NCI-H774 (cell line): ENCODE results near the gene TNFRSF19.
"Not testable (repeated sequence)": the region's sequence is repeated elsewhere in the genome, so short reads cannot be mapped to it uniquely, and the experiment has no call there.

Source experiments
- DNase-seq: peaks from one replicate; lab custom pipeline; 2025; lab: John Stamatoyannopoulos, UW

TNFRSF19 gene

DNA sequence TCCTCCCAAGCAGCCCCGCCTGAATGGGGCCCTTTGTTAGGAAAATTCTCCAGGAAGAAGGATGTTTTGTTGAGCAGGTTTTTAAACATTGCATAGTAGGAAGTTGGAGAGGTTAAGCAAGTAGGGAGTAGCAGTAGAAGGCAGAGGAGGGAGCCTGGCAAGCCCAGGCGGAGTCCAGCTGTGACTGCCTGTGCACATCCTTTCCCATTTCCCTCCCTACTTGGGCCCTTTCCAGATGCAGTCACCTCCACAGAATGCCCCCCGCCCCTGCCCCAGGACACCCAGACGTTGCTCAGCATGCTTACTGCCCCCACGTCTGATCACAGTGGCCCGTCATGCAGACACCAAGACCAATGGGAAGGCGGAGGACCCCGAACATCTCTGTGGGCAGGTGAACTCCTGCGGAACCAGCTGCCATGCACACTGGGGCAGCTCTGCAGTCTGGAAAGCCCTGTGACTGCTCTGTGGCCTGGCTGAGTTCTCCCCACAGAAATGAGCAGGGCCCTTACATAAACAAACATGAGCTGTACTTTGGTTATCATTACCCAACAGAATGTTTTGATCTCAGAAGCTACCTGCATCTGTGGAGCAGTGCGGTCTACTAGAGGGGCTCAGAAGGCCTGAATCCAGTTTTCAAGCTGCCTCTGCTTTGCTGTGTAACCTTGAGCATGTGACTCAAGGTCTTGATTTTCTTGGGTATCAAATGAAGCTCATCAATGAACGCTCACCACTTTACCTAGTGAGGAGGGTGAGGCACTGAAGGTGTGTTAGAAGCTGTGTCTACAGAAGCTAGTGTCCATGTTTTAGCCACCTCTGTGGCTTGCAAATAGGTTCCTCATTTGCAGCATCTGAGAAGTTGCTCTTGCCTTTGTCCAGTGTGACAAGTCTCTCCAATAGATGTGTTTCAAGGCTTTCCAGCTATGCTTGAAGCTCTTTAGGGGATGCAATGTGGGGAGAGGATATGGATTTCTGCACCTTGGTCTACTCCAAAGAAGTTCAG, 84.2 kb downstream of the TNFRSF19 start:
- DNase-seq: no peak

- no peak for DNase-seq
Measured at GRCh38 chr13:23655321-23655720, 85.1 kb downstream of the TNFRSF19 start.

GRCh38 chr13:23656637-23657371, 86.6 kb downstream of the TNFRSF19 start:
- DNase-seq: peak; percentile 41

- no peak for DNase-seq
Measured at GRCh38 chr13:23658929-23659541, 88.8 kb downstream of the TNFRSF19 start.

- no peak for DNase-seq
Measured at GRCh38 chr13:23660249-23660648, 90.0 kb downstream of the TNFRSF19 start.

DNA sequence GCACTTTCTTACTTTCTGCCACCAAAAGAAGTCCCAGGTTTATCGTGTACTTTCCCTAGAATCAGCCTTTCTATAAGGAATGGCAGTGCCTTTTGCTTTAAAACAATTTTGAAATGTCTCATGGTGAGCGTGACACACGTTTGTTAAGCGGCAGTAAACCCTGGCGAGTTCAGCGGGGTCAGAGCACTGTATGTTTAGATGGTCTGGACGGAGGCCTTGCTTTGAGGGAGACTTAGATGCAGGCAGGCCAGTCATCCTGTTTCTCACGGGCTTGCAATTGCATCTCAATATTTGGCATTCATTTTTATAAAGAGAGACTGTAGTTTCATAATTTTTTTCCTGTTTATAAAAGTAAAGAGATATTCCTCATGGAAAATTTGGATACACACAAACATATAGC, 96.4 kb downstream of the TNFRSF19 start:
- DNase-seq: no peak

- no peak for DNase-seq
Measured at GRCh38 chr13:23667750-23668149, 97.5 kb downstream of the TNFRSF19 start.

DNA sequence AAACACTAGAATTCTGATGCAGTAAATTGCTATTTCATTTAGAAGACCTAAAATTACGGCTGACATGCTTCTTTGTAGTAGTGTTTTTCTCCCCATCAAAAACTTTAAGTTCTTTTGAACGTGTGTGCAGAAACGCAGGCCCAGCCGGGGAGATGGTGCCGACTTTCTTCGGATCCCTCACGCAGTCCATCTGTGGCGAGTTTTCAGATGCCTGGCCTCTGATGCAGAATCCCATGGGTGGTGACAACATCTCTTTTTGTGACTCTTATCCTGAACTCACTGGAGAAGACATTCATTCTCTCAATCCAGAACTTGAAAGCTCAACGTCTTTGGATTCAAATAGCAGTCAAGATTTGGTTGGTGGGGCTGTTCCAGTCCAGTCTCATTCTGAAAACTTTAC, 98.3 kb downstream of the TNFRSF19 start:
- DNase-seq: no peak

DNA sequence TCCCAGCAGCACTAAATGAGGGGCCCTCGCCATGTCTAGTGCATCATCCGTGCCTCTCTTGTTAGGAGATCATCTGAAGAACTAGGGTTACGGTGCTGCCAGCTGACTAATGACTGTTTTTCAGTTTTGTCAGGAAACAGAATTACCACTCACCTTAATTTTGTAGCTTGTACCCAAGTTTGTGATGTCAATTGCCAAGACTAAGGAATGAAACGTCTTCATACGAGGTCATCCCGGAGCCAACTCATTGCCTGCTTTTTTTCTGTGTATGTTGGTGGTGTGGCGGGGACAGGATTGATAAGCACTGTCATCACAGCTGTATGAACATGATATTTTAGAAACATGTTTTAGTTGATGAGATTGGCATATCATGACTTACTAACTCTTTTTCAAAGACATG, 100.6 kb downstream of the TNFRSF19 start:
- no peak for DNase-seq

DNA sequence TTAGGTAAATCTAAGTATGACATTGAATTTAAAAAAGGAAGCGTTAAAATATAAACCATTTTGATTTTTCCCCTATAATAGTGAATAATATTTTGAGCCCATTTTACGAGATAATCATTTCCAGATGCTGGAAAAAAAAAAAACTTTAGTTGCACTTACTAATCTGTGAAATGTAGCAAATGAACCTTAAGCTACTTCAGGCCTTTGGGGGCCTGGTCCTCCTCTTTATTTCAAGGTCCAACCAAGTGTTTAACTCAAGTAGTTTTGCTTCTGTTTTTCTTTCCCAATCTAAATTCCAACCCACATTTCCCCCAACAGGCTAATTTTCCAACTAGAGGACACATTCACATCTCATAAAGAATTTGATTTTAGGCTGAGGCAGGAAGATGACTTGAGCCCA, 101.2 kb downstream of the TNFRSF19 start:
- no peak for DNase-seq

GRCh38 chr13:23671897-23672296, 101.7 kb downstream of the TNFRSF19 start:
- DNase-seq: no peak

GRCh38 chr13:23672616-23673015, 102.4 kb downstream of the TNFRSF19 start:
- DNase-seq: no peak

GRCh38 chr13:23673354-23673753, 103.1 kb downstream of the TNFRSF19 start:
- DNase-seq: no peak

- no peak for DNase-seq
Measured at GRCh38 chr13:23673867-23674605, 103.8 kb downstream of the TNFRSF19 start.

- DNase-seq: no peak
Measured at GRCh38 chr13:23674795-23675640, 104.8 kb downstream of the TNFRSF19 start.

DNA sequence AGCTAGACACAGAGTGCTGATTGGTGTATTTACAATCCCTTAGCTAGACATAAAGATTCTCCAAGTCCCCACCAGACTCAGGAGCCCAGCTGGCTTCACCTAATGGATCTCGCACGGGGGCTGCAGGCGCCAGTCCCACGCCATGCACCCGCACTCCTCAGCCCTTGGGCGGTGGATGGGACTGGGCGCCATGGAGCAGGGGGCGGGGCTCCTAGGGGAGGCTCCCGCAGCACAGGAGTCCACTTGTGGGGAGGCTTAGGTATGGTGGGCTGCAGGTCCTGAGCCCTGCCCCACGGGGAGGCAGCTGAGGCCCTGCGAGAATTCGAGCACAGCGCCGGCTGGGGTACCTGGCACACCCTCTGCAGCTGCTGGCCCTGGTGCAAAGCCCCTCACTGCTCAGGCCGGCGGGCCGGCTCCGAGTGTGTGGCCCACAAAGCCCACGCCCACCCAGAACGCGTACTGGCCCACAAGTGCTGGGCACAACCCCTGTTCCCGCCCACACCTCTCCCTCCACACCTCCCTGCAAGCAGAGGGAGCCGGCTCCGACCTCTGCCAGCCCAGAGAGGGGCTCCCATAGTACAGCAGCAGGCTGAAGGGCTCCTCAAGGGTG, 107.6 kb downstream of the TNFRSF19 start:
- DNase-seq: not testable (repeated sequence)

GRCh38 chr13:23678795-23679194, 108.6 kb downstream of the TNFRSF19 start:
- no peak for DNase-seq

DNA sequence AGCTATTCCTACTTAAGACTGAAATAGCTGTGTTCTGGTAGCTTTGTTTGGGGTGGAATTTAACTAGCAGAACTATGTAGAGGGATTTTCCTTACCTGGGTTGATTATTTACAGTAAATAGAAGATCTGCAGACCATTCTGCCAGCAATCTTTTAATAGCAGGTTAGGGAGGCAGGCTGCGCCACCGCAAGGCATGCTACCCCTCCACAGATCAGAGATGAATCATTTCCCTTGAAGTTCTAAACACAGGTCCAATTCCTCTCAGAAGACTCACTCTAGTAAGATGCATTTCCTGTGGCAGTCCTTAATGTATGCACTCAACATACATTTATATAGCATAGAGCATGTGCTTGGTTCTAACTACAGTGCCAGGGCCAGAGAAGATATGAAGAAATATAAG, 109.0 kb downstream of the TNFRSF19 start:
- no peak for DNase-seq

DNA sequence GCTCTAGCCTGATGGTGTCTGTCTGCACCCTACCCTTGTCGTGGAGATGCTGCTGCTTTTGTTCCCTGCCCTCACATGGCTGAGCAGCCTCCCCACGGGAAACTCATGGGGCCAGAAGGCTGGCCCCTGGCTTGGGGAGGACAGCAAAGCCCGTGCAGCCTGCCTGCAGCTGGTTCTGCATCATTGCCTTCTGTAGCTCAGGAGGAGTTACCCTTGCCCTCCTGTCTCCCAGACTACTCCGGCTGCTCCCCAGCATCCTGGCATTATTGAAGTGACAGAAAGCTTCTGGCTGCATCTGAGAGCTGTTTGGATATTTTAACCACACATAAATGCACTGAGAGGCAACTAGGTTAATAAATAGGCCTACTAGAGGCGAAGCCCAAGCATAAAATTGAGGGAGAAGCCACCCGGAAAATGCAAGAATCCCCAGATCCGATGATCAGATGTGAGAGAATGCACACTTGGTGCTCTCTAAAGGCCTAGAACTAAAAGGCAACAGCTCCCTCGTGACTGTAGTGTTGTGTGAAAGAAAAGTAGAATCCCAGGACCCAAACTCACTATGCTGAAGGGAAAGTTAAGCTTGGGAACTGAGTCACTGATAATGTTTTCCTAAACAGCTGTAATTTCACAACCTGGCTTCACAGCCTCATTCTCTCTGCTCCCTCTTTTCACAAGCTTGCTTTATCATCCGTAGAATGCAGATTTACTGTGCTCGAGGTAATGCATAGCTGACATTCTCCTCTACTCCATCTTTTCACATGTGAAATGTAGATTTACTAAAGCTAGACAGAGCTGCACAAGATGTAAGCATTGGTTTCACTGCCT, 110.8 kb downstream of the TNFRSF19 start:
- no peak for DNase-seq

GRCh38 chr13:23683084-23683483, 112.9 kb downstream of the TNFRSF19 start:
- DNase-seq: no peak
